Panc1 (cell line): ENCODE data around the gene FBXO42. TPM values are rescaled to one million over a fixed set of nuclear protein-coding genes. Genes with fewer than 3 reads are reported as not detected.

ENCODE experiments used
- ATAC-seq: fragments of 200-7000 bp; cut with Tn5 transposase; 2 replicates; pipeline ENCODE4 v1.9.1; 2020; ENCODE audit warnings: mild to moderate bottlenecking, moderate library complexity
- BruUV-seq: library from RNA; stranded (reverse); fragments of 400-500 nt; replicated peaks from 2 replicates; lab custom pipeline; 2021; lab: Mats Ljungman, UMichigan
- CTCF ChIA-PET: fragments of 300-600 bp; sonication (Branson Sonifier 250); formaldehyde crosslinking; loops from one replicate; lab custom pipeline; 2022; ENCODE audit warnings: antibody characterized with exemption; lab: Charles Lee
- POLR2A ChIA-PET: fragments of 300-600 bp; sonication (Branson Sonifier 250); formaldehyde crosslinking; loops from one replicate; lab custom pipeline; 2022; ENCODE audit warnings: antibody characterized with exemption; lab: Charles Lee
- DNase-seq: peaks from one replicate; pipeline ENCODE4 v3.0.0-alpha.2; 2010; ENCODE audit warnings: low read depth, low spot score
- H3K27ac ChIP-seq: 2 replicates; pipeline ENCODE4 v1.5.1; 2011; ENCODE audit warnings: mild to moderate bottlenecking, low read length, inconsistent platforms
- H3K27me3 ChIP-seq: fragments of 200-500 bp; sonication (Bioruptor generic); 2 replicates; pipeline ENCODE4 v1.6.0; 2014; ENCODE audit warnings: low read length, inconsistent platforms; ENCODE audit not compliant: control insufficient read depth, insufficient read depth
- H3K36me3 ChIP-seq: fragments of 200-500 bp; sonication (Bioruptor generic); 2 replicates; pipeline ENCODE4 v1.5.1; 2014; ENCODE audit warnings: inconsistent platforms, mild to moderate bottlenecking, low read length, moderate library complexity; ENCODE audit not compliant: control insufficient read depth, insufficient read depth
- H3K4me1 ChIP-seq: 2 replicates; pipeline ENCODE4 v1.5.1; 2011; ENCODE audit warnings: inconsistent platforms, mild to moderate bottlenecking, low read length, moderate library complexity; ENCODE audit not compliant: control insufficient read depth, insufficient read depth
- H3K4me3 ChIP-seq, 2 experiments: 2 replicates each; pipeline ENCODE4 v1.5.1; 2011 to 2012; ENCODE audit warnings: low read depth in 2 of 2, low read length in 2 of 2, mild to moderate bottlenecking in 2 of 2, inconsistent platforms in 1 of 2, moderate library complexity in 1 of 2
- H3K9me3 ChIP-seq: fragments of 200-500 bp; sonication (Bioruptor generic); 2 replicates; pipeline ENCODE4 v1.5.1; 2014; ENCODE audit warnings: low read depth, mild to moderate bottlenecking, inconsistent platforms, low read length, moderate library complexity; ENCODE audit not compliant: control insufficient read depth, insufficient read depth
- CTCF ChIP-seq: fragments of 450-650 bp; IDR thresholded peaks from 2 replicates; pipeline ENCODE4 v1.5.1; 2017; ENCODE audit warnings: mild to moderate bottlenecking
- POLR2AphosphoS5 ChIP-seq: IDR thresholded peaks from 2 replicates; pipeline ENCODE4 v1.6.1; 2012; ENCODE audit warnings: mild to moderate bottlenecking, low read depth, low read length, moderate library complexity
- REST ChIP-seq, 2 experiments: IDR thresholded peaks; 2 replicates each; pipeline ENCODE4 v1.6.1; 2011 to 2012; ENCODE audit warnings: low read depth in 2 of 2, control low read depth in 1 of 2, low read length in 1 of 2, mild to moderate bottlenecking in 1 of 2, moderate library complexity in 1 of 2; ENCODE audit not compliant: insufficient read depth in 1 of 2
- SIN3A ChIP-seq: IDR thresholded peaks from 2 replicates; pipeline ENCODE4 v1.6.1; 2012; ENCODE audit warnings: low read depth, mild to moderate bottlenecking, low read length, moderate library complexity, borderline replicate concordance; ENCODE audit not compliant: insufficient read depth
- TCF7L2 ChIP-seq: IDR thresholded peaks from 2 replicates; pipeline ENCODE4 v1.6.1; 2011; ENCODE audit warnings: mild to moderate bottlenecking, low read depth, low read length, inconsistent platforms
- in situ Hi-C: cut with HindIII; loops from 2 replicates; pipeline ENCODE4 v1.10.0; 2016; ENCODE audit warnings: low sequenced_read_pairs, low pct_unique_long_range_greater_than_20kb
- intact Hi-C: fragments of 100-400 bp; cut with micrococcal nuclease; formaldehyde crosslinking; loops from one replicate; pipeline ENCODE4 v1.10.0; 2022; ENCODE audit not compliant: unreplicated experiment
- total RNA-seq: library from RNA; stranded (reverse); gene quantifications from one replicate; pipeline ENCODE4 v1.2.1, GENCODE V29; 2021; ENCODE audit not compliant: unreplicated experiment

FBXO42 gene
- total RNA-seq, 1 experiment from 2014 or later = 25.7 TPM

GRCh38 chr1:16209847-16210407 lies 142.4 kb downstream of the FBXO42 start:
- no peak overlapping the region for H3K4me3 ChIP-seq
- no TSS peak for BruUV-seq
- ChIA-PET CTCF (no interaction called here), POLR2A (no interaction called here)
- TF ChIP-seq TCF7L2 (no peak), SIN3A (no peak), CTCF (no peak), REST (IDR thresholded peaks at IDR 0.05; ENCODE audit: insufficient read depth in 1 of 2, low read depth in 2 of 2, low read length in 1 of 2) (no peak), POLR2AphosphoS5 (no peak)
- peaks cover 34% of the 10 kb centered on the region for H3K4me1 ChIP-seq
- in situ Hi-C loops = no loop called here
- no peak for ATAC-seq
- H3K36me3 ChIP-seq = no peaks in the 10 kb centered on the region; the same call in 1 of the 2 replicates
- intact Hi-C loops = no loop called here
- H3K27me3 ChIP-seq = no peaks in the 10 kb centered on the region
- no peaks in the 10 kb centered on the region for H3K9me3 ChIP-seq
- DNase-seq = no peak
- no peak overlapping the region for H3K27ac ChIP-seq

GRCh38 chr1:16209132-16209846 lies 143.0 kb downstream of the FBXO42 start:
- ATAC-seq (no peak), DNase-seq (no peak)
- CTCF ChIA-PET = no interaction called here
- no peaks in the 10 kb centered on the region for H3K27me3 ChIP-seq
- no peak overlapping the region for H3K4me3 ChIP-seq
- no peak overlapping the region for H3K27ac ChIP-seq
- BruUV-seq = no TSS peak
- H3K4me1 ChIP-seq = peaks cover 34% of the 10 kb centered on the region
- TF ChIP-seq SIN3A = no peak
- no peak for TF ChIP-seq TCF7L2
- TF ChIP-seq REST (IDR thresholded peaks at IDR 0.05; ENCODE audit: insufficient read depth in 1 of 2, low read depth in 2 of 2, low read length in 1 of 2) = no peak
- TF ChIP-seq CTCF = no peak
- TF ChIP-seq POLR2AphosphoS5 = no peak
- intact Hi-C loops (no loop called here), in situ Hi-C loops (no loop called here)
- POLR2A ChIA-PET = no interaction called here
- no peaks in the 10 kb centered on the region; the same call in 1 of the 2 replicates for H3K36me3 ChIP-seq
- no peaks in the 10 kb centered on the region for H3K9me3 ChIP-seq
